Measurements from ENCODE around the gene ABRAXAS1.

DNA sequence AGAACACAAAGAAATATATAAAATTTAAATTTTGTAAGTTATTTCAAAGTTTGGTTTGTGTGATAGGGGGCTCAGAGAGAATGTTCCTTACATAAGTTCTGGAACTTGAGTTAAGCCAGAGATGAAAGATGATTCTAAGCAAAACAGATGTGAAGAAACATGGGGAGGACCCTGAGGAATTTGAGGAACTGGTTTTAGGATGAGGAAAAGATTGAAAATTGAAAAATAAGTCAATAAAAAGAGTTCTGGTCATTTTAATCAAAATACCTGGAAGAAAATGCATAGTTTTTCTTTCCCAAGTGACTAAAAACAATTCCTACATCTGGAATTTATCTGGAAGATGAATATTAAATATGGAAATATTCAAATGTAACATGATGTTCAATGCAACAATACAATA is 66.7 kb downstream of the ABRAXAS1 start:
- no peak for TF ChIP-seq POLR2A (IDR thresholded peaks at IDR 0.05; ENCODE audit: low read depth, low read length)
- TF ChIP-seq POLR2AphosphoS5 (IDR thresholded peaks at IDR 0.05; ENCODE audit: low read depth, low read length), result no peak
